Ovary (tissue), 9 donors: Measurements from ENCODE around the gene TWIST1. TPM values are rescaled to one million over a fixed set of nuclear protein-coding genes. Genes with fewer than 3 reads are reported as not detected.

ENCODE experiments used
- DNase-seq, 5 donors: peaks; one replicate each; pipeline ENCODE4 v3.0.0-alpha.2; 2019 to 2020
- H3K27ac ChIP-seq, 2 donors: fragments of 200-600 bp; one replicate each; pipeline versions ENCODE4 v1.5.1 to v1.8.0; 2019 to 2022
- H3K27me3 ChIP-seq: fragments of 200-600 bp; one replicate; pipeline ENCODE4 v1.8.0; 2022
- H3K36me3 ChIP-seq: fragments of 200-600 bp; sonication (generic); one replicate; pipeline ENCODE4 v1.5.1; 2019
- H3K4me1 ChIP-seq: one replicate; pipeline ENCODE4 v1.8.1; 2013; ENCODE audit warnings: mild to moderate bottlenecking, moderate library complexity; ENCODE audit not compliant: insufficient read depth
- H3K4me3 ChIP-seq: fragments of 200-600 bp; sonication (generic); one replicate; pipeline ENCODE4 v1.5.1; 2017
- H3K9me3 ChIP-seq, 2 donors: fragments of 200-600 bp in 1 of 2; sonication (generic) in 1 of 2; one replicate each; pipeline versions ENCODE4 v1.5.1 to v1.8.1; 2013 to 2019; ENCODE audit warnings: mild to moderate bottlenecking in 1 of 2, moderate library complexity in 1 of 2
- CTCF ChIP-seq, 3 donors: fragments of 450-650 bp in 2 of 3; fragments of 200-600 bp in 1 of 3; IDR thresholded peaks; one replicate each; pipeline versions ENCODE4 v1.5.1 to v1.8.0; 2016 to 2022; ENCODE audit warnings: antibody characterized with exemption in 3 of 3, mild to moderate bottlenecking in 1 of 3
- EP300 ChIP-seq: sonication (generic); formaldehyde crosslinking; IDR thresholded peaks from one replicate; pipeline ENCODE4 v1.6.1; 2017; ENCODE audit warnings: antibody characterized with exemption
- POLR2A ChIP-seq: fragments of 450-650 bp; IDR thresholded peaks from one replicate; pipeline ENCODE4 v1.6.1; 2017; ENCODE audit warnings: antibody characterized with exemption, mild to moderate bottlenecking, moderate library complexity
- WGBS, 3 donors: extraction: QIAGEN DNeasy Blood & Tissue Kit in 1 of 3; methylation state at CpG; one replicate each; pipeline versions ENCODE4 v1.1.5 to v1.1.7; 2013 to 2017; 5-methylcytosine and 5-hydroxymethylcytosine counted together
- intact Hi-C, 4 donors: fragments of 100-400 bp; cut with DNase I; formaldehyde crosslinking; loops; one replicate each; pipeline versions ENCODE4 v1.11.0 to v1.15.1; 2022 to 2023
- polyA plus RNA-seq, 2 donors: library from polyadenylated mRNA; stranded (reverse); fragments of 200-250 nt in 1 of 2; fragments of 350-450 nt in 1 of 2; fragmentation: Illumina TruSeq in 1 of 2; extraction: RNeasy Lipid Tissue Mini Kit (QIAGEN cat#74804) in 1 of 2; gene quantifications; one replicate each; pipeline ENCODE4 v1.2.3, GENCODE V29; 2013 to 2014
- total RNA-seq, 7 donors: library from RNA; depleted of rRNA in 2 of 7; stranded (reverse); fragments of >200 nt in 2 of 7; fragmentation: NEBNext Ultra II Directional in 3 of 7; extraction: Animal tissue kit (Norgen Biotek cat#: 25700) in 3 of 7; gene quantifications; one replicate each; pipeline versions ENCODE4 v1.1.0 to v1.2.4, GENCODE V29; 2016 to 2023
- donor health status: DM: no; HTN: no; CAD: no; lungs with moderate emphysema.
- donor health status: DM: no; HTN: no; CAD: no.
- donor health status: Bipolar disorder and iron deficiency.
- donor health status: DM: yes; HTN: yes; CAD: no.
- donor health status: DM: no; HTN: no; CAD: no.
- donor health status: DM: yes; HTN: yes; CAD: no.

The TWIST1 gene
- total and polyA plus RNA-seq, 9 donors: 2.7 to 8.6 (median 5.0) TPM

DNA sequence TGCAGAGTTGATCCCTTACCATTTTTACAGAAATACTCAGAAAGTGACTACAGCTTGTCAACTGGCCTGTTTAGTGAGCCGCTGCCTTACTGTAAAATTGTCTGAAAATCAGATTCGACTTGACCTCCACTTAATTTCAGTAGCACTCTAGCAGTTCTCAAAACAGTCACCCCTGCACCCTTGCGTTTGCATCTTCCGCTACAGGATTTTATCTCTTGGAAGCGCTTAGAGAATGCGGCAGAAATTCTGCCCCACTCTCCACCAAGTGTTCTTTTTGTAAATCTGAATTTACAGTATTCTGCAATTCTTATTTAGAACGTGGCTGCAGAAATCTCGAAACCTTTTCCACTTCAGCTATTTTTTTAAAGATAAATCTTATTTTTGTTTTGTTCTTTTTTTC is 1.9 kb upstream of the TWIST1 start:
- WGBS, 3 donors: 77 to 83% (median 80%) methylated on average over 8 of the region's 8 CpGs
- TF ChIP-seq POLR2A (no peak), EP300 (no peak), CTCF (IDR thresholded peaks at IDR 0.05) (no peak)
- no peaks in the 10 kb centered on the region for H3K36me3 ChIP-seq

DNA sequence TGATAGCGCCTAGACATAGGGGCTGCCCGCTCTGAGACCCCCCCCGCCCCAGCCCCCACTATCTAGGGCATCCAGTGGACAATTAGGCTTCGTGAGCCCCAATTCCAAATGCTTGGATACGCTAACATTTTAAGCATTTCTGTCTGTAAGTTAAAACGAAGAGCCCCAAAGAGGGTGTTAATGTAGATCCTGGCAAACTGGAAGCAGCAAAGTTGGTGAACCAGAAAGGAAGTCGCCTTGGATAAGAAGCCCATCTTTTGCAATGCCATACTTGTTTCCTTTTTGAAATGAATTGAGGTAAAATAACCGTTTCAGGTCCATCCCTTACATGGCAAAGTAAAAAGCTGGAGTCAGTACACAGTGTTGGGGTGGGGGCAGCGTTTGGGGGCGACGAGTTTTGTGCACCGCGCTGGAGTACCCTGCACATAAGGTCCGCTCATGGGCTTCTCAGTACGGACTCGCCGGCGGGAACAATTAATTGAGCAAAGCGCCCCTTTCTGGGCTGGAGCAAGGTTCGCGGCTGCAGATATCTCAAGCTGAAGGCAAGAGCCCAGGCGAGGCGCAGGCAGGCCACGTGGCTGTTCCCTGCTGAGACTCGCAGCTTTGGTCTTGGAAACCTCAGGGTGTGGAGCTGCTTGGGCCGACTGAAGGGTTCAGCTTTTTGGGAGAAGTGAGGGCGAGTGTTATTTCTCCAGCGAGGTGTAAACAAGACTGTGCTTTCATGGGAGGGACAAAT is 1.4 kb upstream of the TWIST1 start:
- H3K27me3 ChIP-seq: no peaks in the 10 kb centered on the region
- H3K36me3 ChIP-seq: no peaks in the 10 kb centered on the region
- no peaks in the 10 kb centered on the region for H3K9me3 ChIP-seq
- peak in 2 of 5 donors; percentile 13 for DNase-seq
- H3K4me3 ChIP-seq: no peak overlapping the region
- TF ChIP-seq CTCF (IDR thresholded peaks at IDR 0.05) (no peak), EP300 (no peak), POLR2A (no peak)
- WGBS, 3 donors: 70 to 79% (median 79%) methylated on average over 28 of the region's 28 CpGs
- intact Hi-C loops: no loop called here
- no peak overlapping the region for H3K27ac ChIP-seq
- peaks cover 2% of the 10 kb centered on the region for H3K4me1 ChIP-seq

More for the DNA sequence above, 1.9 kb upstream of the TWIST1 start:
- no peak for DNase-seq
- Histone ChIP-seq H3K9me3 (no peaks in the 10 kb centered on the region), H3K27ac (no peak overlapping the region), H3K4me3 (no peak overlapping the region), H3K27me3 (no peaks in the 10 kb centered on the region), H3K4me1 (peaks cover 2% of the 10 kb centered on the region)
- intact Hi-C loops: no loop called here

DNA sequence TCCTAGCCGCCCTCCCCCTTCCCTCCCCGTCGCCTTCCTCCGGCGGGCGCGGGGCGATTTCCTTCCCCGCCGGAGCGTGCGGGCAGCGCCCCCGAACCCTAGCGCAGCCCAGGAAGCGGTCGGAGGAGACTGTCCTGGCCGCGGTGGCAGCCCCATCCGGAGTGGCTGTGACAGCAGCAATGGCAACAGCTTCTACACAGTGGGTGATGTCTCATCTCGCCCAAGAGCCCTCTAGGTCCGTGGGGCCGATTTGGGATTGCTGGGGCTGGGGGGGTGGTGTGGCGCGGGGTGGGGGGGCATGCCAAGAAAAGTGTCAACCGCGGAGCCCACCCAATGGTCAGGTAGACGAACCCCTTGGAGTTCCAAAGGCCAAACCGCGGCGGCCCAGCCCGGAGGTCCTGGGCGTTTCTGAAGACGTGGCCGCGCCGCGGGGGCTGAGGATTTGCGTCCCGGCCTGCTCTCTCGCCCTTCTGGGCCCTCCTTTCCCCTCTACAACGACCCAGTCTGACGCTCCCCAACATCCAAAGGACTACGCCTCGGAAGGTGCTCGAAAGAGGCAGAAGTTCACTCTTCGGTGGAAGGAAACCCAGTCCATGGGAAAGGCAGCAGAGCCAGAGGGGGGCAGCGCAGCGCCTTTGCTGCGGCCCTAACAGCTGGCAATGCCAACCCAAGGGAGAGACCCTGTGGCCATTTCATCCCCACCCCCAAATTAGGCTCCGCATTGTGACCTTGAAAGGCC is 603 bp upstream of the TWIST1 start:
- Histone ChIP-seq H3K36me3 (no peaks in the 10 kb centered on the region), H3K27ac (no peak overlapping the region), H3K4me1 (peaks cover 2% of the 10 kb centered on the region), H3K27me3 (no peaks in the 10 kb centered on the region), H3K4me3 (peak overlapping the region; percentile 69), H3K9me3 (no peaks in the 10 kb centered on the region)
- intact Hi-C loops: no loop called here
- WGBS, 3 donors: 8 to 19% (median 10%) methylated on average over 41 to 51 of the region's 51 CpGs
- peak in 1 of 5 donors; percentile 26 for DNase-seq
- TF ChIP-seq POLR2A: no peak
- no peak for TF ChIP-seq CTCF (IDR thresholded peaks at IDR 0.05)
- no peak for TF ChIP-seq EP300

DNA sequence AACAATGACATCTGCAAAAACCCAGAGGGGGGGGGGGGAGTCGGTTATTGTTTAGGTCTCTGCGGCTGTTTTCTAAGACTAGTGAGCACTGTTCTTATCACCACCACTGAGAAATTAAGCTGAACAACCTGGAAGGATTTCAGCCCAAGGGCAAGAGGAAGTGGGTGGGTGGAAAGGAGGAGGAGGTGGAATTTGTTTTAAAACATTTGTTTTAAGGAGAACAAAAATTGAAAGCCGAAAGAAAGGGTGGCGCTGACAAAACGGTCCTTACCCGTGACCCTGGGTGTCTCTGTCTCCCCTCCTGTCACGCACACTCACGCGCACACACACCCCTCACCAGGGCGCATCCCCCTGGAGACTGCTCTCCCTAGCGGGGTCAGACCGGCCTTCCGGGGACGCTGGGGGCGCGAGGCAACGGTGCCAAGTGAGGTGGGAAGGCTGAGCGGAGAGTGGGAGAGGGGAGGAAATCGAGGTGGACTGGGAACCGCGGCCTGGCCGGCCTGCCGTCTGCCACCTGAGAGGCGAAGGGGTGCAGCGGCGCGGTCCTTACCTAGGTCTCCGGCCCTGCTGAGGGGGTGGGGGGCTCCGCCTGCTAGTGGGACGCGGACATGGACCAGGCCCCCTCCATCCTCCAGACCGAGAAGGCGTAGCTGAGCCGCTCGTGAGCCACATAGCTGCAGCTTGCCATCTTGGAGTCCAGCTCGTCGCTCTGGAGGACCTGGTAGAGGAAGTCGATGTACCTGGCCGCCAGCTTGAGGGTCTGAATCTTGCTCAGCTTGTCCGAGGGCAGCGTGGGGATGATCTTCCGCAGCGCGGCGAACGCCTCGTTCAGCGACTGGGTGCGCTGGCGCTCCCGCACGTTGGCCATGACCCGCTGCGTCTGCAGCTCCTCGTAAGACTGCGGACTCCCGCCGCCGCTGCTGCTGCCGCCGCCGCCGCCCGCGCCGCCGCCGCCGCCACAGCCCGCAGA is 1.0 kb downstream of the TWIST1 start:
- intact Hi-C loops: no loop called here
- H3K27ac ChIP-seq: no peak overlapping the region
- TF ChIP-seq EP300: no peak
- TF ChIP-seq POLR2A: no peak
- TF ChIP-seq CTCF (IDR thresholded peaks at IDR 0.05): no peak
- peak in 3 of 5 donors; percentile 26 to 48 (median 43) for DNase-seq
- H3K36me3 ChIP-seq: no peaks in the 10 kb centered on the region
- no peaks in the 10 kb centered on the region for H3K9me3 ChIP-seq
- H3K4me1 ChIP-seq: peaks cover 2% of the 10 kb centered on the region
- peak overlapping the region; percentile 69 for H3K4me3 ChIP-seq
- no peaks in the 10 kb centered on the region for H3K27me3 ChIP-seq
- WGBS, 3 donors: 1% methylated on average over 47 to 70 of the region's 70 CpGs
